Measurements from ENCODE around the gene CIAO2B.
A peak's percentile ranks its signal among the peaks of the same experiment; 100 is the strongest.

The CIAO2B gene

DNA sequence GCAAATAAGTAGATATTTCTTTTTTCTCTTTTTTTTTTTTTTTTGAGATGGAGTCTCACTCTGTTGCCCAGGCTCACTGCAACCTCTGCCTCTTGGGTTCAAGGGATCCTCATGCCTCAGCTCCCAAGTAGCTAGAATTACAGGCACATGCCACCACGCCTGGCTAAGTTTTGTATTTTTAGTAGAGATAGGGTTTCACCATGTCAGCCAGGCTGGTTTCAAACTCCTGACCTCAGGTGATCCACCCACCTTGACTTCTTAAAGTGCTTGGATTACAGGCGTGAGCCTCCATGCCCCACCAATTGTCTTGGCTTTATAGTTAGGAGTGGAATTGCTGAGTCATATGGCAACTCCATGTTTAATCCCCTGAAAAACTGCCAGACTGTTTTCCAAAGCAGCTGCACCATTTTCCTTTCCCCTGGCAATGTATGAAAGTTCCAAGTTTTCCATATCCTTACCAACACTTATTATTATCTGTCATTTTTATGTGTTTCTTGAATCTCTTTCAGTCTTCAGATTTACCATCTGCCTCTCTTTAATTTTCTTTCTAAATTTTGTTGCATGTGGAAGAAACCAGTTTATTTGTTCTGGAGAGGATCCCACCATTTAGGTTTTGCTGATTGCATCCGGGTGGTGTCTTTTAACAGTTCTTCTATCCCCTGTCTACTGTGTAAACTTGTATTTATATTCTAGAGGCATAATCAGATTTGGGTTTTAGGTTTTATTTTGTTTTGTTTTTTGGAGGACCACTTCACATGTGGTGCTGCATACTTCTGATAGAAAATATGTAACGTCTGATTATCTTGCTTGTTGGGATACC lies 17.0 kb upstream of the CIAO2B start:
- Histone ChIP-seq H3K27me3 (no peaks in the 10 kb centered on the region), H3K36me3 (no peaks in the 10 kb centered on the region), H3K4me1 (no peaks in the 10 kb centered on the region; the same call in 1 of the 2 replicates), H3K9me3 (no peaks in the 10 kb centered on the region), H3K4me3 (ENCODE audit: low read depth, low read length) (no peak overlapping the region)
- DNase-seq: no peak
- TF ChIP-seq, protein P1, sequence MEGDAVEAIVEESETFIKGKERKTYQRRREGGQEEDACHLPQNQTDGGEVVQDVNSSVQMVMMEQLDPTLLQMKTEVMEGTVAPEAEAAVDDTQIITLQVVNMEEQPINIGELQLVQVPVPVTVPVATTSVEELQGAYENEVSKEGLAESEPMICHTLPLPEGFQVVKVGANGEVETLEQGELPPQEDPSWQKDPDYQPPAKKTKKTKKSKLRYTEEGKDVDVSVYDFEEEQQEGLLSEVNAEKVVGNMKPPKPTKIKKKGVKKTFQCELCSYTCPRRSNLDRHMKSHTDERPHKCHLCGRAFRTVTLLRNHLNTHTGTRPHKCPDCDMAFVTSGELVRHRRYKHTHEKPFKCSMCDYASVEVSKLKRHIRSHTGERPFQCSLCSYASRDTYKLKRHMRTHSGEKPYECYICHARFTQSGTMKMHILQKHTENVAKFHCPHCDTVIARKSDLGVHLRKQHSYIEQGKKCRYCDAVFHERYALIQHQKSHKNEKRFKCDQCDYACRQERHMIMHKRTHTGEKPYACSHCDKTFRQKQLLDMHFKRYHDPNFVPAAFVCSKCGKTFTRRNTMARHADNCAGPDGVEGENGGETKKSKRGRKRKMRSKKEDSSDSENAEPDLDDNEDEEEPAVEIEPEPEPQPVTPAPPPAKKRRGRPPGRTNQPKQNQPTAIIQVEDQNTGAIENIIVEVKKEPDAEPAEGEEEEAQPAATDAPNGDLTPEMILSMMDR (IDR thresholded peaks at IDR 0.05; ENCODE audit: low read depth, low read length): no peak

GRCh38 chr16:66950437-66950836 lies 16.2 kb upstream of the CIAO2B start:
- H3K36me3 ChIP-seq: no peaks in the 10 kb centered on the region
- DNase-seq: no peak
- no peaks in the 10 kb centered on the region for H3K27me3 ChIP-seq
- TF ChIP-seq, protein P1 (IDR thresholded peaks at IDR 0.05; ENCODE audit: low read depth, low read length): no peak
- H3K4me3 ChIP-seq (ENCODE audit: low read depth, low read length): no peak overlapping the region
- H3K9me3 ChIP-seq: no peaks in the 10 kb centered on the region
- H3K4me1 ChIP-seq: no peaks in the 10 kb centered on the region; the same call in 1 of the 2 replicates

DNA sequence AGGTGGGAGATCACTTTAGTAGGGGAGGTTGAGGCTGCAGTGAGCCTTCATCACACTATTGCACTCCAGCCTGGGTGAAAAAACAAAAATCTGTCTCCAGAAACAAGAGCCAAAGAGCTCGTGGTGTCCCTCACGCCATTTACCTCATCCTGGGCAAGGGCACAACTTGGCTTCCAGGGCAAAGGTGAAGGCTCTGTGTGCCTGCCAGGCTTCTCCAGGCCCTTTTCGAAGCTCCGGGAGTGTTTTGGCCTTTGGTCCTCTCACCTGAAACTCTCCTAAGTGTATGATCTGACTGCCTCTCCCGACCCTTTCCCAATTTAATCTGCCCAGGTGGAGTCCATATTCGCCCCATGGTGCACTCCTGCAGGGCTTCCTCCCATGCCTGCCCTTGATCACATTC lies 15.3 kb upstream of the CIAO2B start:
- Histone ChIP-seq H3K36me3 (no peaks in the 10 kb centered on the region), H3K4me3 (ENCODE audit: low read depth, low read length) (no peak overlapping the region), H3K27me3 (no peaks in the 10 kb centered on the region), H3K9me3 (no peaks in the 10 kb centered on the region), H3K4me1 (no peaks in the 10 kb centered on the region; the same call in 1 of the 2 replicates)
- DNase-seq: no peak
- TF ChIP-seq, protein P1 (IDR thresholded peaks at IDR 0.05; ENCODE audit: low read depth, low read length): no peak

- H3K4me3 ChIP-seq (ENCODE audit: low read depth, low read length): no peak overlapping the region
- H3K27me3 ChIP-seq: no peaks in the 10 kb centered on the region
- TF ChIP-seq, protein P1 (IDR thresholded peaks at IDR 0.05; ENCODE audit: low read depth, low read length): no peak
- H3K4me1 ChIP-seq: no peaks in the 10 kb centered on the region; the same call in 1 of the 2 replicates
- H3K9me3 ChIP-seq: no peaks in the 10 kb centered on the region
- DNase-seq: no peak
- H3K36me3 ChIP-seq: no peaks in the 10 kb centered on the region
Measured at GRCh38 chr16:66948837-66949225, 14.6 kb upstream of the CIAO2B start.

DNA sequence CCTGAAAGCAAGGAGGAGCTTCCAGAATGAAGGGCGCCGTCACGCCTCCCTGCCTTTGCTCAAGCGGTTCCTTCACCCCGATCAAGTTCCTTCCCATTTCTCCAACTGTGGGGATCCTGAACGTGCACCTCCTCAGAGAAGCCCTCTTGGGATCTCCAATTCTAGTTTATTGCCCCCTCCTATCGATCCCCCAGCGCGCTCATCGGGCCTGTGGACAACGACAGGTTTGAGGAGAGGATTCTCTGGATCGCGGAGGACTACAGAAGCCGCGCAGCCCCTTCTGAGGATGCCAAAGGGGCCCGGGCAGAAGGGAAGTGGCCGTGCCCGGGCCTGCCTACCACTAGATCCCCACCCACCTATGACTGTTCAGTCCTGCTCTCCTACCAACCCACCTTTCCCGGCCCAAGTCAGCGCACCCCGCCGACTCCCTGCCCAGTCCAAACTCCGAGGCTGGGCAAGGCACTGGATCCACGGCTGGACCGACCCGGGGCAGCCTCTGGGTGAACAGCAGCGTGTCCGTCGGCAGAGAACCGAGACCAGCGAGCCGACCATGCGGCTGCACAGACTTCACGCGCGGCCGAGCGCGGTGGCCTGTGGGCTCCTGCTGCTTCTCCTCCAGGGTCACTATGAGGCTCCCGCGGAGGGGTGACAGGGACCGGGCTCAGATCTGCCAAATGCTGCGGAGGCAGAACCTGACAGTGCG lies 14.1 kb upstream of the CIAO2B start:
- peaks cover 2% of the 10 kb centered on the region; the same call in 1 of the 2 replicates for H3K36me3 ChIP-seq
- no peaks in the 10 kb centered on the region; the same call in 1 of the 2 replicates for H3K4me1 ChIP-seq
- no peaks in the 10 kb centered on the region for H3K9me3 ChIP-seq
- DNase-seq: no peak
- H3K4me3 ChIP-seq (ENCODE audit: low read depth, low read length): peak overlapping the region; percentile 56
- no peaks in the 10 kb centered on the region for H3K27me3 ChIP-seq
- TF ChIP-seq, protein P1 (IDR thresholded peaks at IDR 0.05; ENCODE audit: low read depth, low read length): no peak

Data from BE2C (cell line).